HG02852 (cell line): Measurements from ENCODE around the gene LAMC1.

ENCODE experiments used
- ATAC-seq: cut with Tn5 transposase; IDR thresholded peaks from one replicate; pipeline ENCODE4 v1.9.1; 2021; ENCODE audit warnings: mild to moderate bottlenecking, moderate library complexity; ENCODE audit not compliant: unreplicated experiment

LAMC1 gene

DNA sequence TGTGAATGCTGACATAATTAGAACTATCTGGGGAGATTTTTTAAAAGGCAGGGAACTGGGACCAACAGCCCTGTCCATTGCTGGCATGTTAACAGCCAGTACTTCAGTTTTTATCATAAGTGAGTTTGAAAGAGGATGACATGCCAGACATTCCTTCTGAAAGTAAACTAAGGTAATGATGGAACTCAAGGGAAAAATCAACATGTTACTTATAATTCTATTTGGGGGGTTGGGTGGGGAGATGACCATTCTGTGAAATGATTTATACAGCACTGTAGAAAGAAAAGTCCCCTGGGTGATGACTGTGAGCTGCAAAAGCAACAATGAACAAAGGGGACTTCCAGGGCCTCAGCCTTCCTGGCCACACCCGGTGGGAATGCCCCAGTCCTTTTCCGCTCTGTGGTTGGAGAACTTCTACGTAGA lies 157.4 kb downstream of the LAMC1 start:
- no peak for ATAC-seq

DNA sequence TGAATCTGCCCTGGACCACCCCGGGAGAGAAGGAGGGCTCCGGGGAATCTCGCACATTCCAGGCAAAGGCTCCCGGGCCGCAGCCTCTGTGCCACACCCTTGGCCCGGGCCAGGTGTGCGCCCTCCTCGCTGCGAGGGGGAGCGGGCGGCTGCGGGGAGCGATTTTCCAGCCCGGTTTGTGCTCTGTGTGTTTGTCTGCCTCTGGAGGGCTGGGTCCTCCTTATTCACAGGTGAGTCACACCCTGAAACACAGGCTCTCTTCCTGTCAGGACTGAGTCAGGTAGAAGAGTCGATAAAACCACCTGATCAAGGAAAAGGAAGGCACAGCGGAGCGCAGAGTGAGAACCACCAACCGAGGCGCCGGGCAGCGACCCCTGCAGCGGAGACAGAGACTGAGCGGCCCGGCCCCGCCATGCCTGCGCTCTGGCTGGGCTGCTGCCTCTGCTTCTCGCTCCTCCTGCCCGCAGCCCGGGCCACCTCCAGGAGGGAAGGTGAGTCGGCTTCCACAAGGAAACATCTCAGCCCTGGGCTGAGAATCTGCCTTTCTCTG lies 162.8 kb downstream of the LAMC1 start, which contains the start of gene LAMC2:
LAMC2 (plus strand) TSS at position 324 of the 550 bp plus-strand sequence; CDS start at position 413, 89 bp downstream.
- no peak for ATAC-seq

DNA sequence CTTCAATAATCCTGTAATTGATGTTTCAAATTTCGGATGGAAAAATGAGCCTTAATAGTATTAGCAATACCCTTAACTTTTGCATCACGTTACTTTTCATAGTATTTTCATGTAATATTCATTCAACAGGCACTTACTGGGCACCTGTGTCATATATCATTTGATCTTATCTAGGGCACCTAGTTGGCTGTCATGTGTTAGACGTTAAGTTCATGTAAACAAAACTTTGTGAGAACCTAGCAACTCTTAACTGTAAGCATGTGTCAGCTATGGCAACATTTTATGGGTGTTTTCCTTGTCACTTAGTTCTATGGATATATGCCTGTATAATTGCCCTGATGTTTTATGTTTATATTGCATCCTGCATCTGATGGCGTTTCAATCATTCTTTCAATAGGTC lies 163.6 kb downstream of the LAMC1 start:
- ATAC-seq = no peak

DNA sequence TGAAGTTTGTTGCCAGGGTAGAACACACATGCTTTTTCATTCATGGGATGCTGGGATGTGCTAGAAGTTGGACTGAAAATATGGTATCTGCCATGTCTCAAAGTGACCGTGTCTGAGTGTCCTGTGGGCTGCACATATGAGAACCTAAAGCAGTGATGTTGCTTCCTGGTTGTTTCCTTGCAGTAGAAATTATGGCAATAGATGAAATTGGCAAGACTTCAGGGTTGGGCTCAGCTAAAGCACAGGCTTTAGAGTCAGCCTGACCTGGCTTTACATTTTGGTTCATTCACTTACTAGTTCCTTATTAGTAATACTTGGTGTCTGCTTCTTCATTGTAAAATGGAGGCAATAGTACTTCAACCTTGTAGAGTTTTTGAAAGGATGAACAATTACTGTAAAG lies 165.0 kb downstream of the LAMC1 start:
- no peak for ATAC-seq

DNA sequence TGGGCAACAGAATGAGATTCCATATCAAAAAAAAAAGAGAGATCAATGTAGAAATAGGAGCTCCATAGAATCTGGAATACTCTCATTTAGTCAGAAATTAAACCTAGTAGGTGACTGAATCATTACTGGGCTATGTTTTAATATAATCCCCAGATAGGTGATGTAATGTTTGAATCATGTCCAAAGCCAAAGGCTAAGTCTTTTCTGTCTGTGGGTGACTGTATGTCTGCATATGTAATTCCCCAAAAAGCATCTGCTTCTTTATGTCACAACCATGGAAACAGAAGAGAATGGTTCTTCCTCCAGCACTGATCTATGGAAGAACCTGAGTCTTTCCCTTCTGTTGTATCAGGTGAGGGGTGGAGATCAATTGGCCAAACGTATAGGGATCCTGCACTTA lies 168.6 kb downstream of the LAMC1 start:
- no peak for ATAC-seq

DNA sequence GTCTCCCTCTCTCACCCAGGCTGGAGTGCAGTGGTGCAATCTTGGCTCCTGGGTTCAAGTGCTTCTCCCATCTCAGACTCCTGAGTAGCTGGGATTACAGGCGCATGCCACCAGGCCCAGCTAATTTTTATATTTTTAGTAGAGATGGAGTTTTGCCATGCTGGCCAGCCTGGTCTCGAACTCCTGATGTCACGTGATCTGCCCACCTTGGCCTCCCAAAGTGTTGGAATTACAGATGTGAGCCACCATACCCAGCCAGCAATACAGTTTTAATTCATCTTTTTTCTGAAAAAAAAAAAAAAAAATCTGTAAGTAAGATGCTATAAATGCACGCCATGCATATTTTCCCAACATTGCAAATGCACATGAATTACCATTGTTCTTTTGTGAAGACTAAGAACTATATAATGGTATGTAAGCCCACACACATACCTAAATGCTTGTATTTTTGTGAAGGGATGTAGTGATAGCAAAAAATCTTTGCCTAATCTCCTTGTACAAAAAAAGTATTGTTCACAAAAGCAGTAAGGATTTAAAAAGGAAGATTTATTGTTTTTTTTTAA lies 170.8 kb downstream of the LAMC1 start:
- no peak for ATAC-seq

DNA sequence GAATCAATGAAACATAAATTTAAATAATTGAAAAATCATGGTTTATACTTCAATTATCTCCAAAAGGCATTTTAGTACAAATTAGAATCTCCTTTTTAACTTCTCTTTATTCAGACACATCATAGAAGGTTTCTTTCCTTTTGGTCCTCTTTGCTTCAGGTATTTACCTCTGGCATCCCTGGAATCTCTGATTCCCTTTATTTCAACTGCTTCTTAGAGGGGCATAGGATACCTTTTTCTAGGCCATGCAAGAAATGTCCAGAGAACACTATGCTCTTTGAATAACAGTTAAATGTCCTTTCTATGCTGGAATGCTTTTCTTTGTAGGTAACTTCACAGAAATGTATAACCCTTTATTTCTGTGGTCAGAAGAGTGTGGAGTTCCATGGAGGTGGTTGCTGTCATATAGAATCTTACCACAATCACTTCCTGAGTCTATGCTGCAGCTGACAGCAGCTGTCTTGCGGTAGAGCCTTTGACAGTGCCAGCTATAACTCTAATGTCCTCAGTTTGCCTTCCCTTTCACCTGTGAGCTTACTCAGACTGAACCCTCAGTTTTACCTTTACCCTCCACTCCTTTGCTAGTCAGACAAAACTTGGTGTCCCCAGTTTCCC lies 171.4 kb downstream of the LAMC1 start:
- peak; percentile 97 for ATAC-seq

DNA sequence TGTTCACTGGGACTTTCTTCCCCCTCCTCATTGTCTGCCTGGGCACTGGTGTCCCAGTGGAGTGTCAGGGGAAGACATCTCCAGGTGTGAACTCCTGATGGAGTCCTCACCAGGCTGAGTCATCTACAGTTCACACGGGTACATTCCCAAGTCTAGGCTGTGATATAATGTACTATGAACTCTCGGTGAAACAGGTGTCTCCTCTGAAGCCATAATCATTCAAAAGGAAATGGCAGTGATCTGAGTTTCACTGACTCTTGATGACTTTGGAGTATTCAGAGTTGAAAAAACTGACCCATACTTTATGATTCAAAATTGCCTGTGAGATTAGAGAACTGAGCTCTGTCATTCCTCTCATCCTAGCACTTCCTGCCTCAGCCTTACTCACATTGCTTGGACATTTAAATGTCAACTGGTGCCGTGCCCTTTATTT lies 171.9 kb downstream of the LAMC1 start:
- ATAC-seq = peak; percentile 36
